Panc1 (cell line): ENCODE measurements around the gene NPHP1. TPM values are rescaled to one million over a fixed set of nuclear protein-coding genes. Genes with fewer than 3 reads are reported as not detected.

Experiments
- ATAC-seq: fragments of 200-7000 bp; cut with Tn5 transposase; 2 replicates; pipeline ENCODE4 v1.9.1; 2020; ENCODE audit warnings: mild to moderate bottlenecking, moderate library complexity
- BruUV-seq: library from RNA; stranded (reverse); fragments of 400-500 nt; replicated peaks from 2 replicates; lab custom pipeline; 2021; lab: Mats Ljungman, UMichigan
- CTCF ChIA-PET: fragments of 300-600 bp; sonication (Branson Sonifier 250); formaldehyde crosslinking; loops from one replicate; lab custom pipeline; 2022; ENCODE audit warnings: antibody characterized with exemption; lab: Charles Lee
- POLR2A ChIA-PET: fragments of 300-600 bp; sonication (Branson Sonifier 250); formaldehyde crosslinking; loops from one replicate; lab custom pipeline; 2022; ENCODE audit warnings: antibody characterized with exemption; lab: Charles Lee
- DNase-seq: peaks from one replicate; pipeline ENCODE4 v3.0.0-alpha.2; 2010; ENCODE audit warnings: low read depth, low spot score
- H3K27ac ChIP-seq: 2 replicates; pipeline ENCODE4 v1.5.1; 2011; ENCODE audit warnings: mild to moderate bottlenecking, low read length, inconsistent platforms
- H3K27me3 ChIP-seq: fragments of 200-500 bp; sonication (Bioruptor generic); 2 replicates; pipeline ENCODE4 v1.6.0; 2014; ENCODE audit warnings: low read length, inconsistent platforms; ENCODE audit not compliant: control insufficient read depth, insufficient read depth
- H3K36me3 ChIP-seq: fragments of 200-500 bp; sonication (Bioruptor generic); 2 replicates; pipeline ENCODE4 v1.5.1; 2014; ENCODE audit warnings: inconsistent platforms, mild to moderate bottlenecking, low read length, moderate library complexity; ENCODE audit not compliant: control insufficient read depth, insufficient read depth
- H3K4me1 ChIP-seq: 2 replicates; pipeline ENCODE4 v1.5.1; 2011; ENCODE audit warnings: inconsistent platforms, mild to moderate bottlenecking, low read length, moderate library complexity; ENCODE audit not compliant: control insufficient read depth, insufficient read depth
- H3K4me3 ChIP-seq, 2 experiments: 2 replicates each; pipeline ENCODE4 v1.5.1; 2011 to 2012; ENCODE audit warnings: low read depth in 2 of 2, low read length in 2 of 2, mild to moderate bottlenecking in 2 of 2, inconsistent platforms in 1 of 2, moderate library complexity in 1 of 2
- H3K9me3 ChIP-seq: fragments of 200-500 bp; sonication (Bioruptor generic); 2 replicates; pipeline ENCODE4 v1.5.1; 2014; ENCODE audit warnings: low read depth, mild to moderate bottlenecking, inconsistent platforms, low read length, moderate library complexity; ENCODE audit not compliant: control insufficient read depth, insufficient read depth
- SIN3A ChIP-seq: IDR thresholded peaks from 2 replicates; pipeline ENCODE4 v1.6.1; 2012; ENCODE audit warnings: low read depth, mild to moderate bottlenecking, low read length, moderate library complexity, borderline replicate concordance; ENCODE audit not compliant: insufficient read depth
- in situ Hi-C: cut with HindIII; loops from 2 replicates; pipeline ENCODE4 v1.10.0; 2016; ENCODE audit warnings: low sequenced_read_pairs, low pct_unique_long_range_greater_than_20kb
- intact Hi-C: fragments of 100-400 bp; cut with micrococcal nuclease; formaldehyde crosslinking; loops from one replicate; pipeline ENCODE4 v1.10.0; 2022; ENCODE audit not compliant: unreplicated experiment
- total RNA-seq: library from RNA; stranded (reverse); gene quantifications from one replicate; pipeline ENCODE4 v1.2.1, GENCODE V29; 2021; ENCODE audit not compliant: unreplicated experiment
- TF ChIP-seq, protein P1 (sequence below): fragments of 450-650 bp; IDR thresholded peaks from 2 replicates; pipeline ENCODE4 v1.5.1; 2017; ENCODE audit warnings: mild to moderate bottlenecking
- TF ChIP-seq, protein P2 (sequence below), 2 experiments: IDR thresholded peaks; 2 replicates each; pipeline ENCODE4 v1.6.1; 2011 to 2012; ENCODE audit warnings: low read depth in 2 of 2, control low read depth in 1 of 2, low read length in 1 of 2, mild to moderate bottlenecking in 1 of 2, moderate library complexity in 1 of 2; ENCODE audit not compliant: insufficient read depth in 1 of 2

The NPHP1 gene
- total RNA-seq, 1 experiment from 2014 or later: 7.2 TPM

DNA sequence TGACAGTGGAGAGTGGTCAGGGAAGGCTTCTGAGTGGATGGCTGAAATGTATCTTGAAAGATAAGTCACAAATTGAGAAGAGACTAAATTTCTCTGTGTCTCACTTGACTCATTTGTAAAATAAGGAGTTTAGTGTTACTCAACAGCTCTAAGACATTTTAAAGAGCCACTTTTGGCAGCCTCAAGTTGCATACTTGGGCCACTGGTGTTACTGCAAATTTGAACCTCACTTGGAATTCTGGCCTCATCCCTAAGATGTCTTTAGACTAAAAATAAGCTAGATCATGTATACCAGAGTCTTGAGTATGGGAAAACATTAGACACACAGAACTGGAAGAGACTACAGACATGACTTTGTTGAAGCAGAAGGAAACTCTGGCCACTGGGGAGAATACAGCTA, 12.0 kb upstream of the NPHP1 start:
- Histone ChIP-seq H3K4me1 (no peaks in the 10 kb centered on the region), H3K4me3 (no peak overlapping the region), H3K27me3 (no peaks in the 10 kb centered on the region), H3K27ac (no peak overlapping the region), H3K9me3 (peaks cover 8% of the 10 kb centered on the region; the same call in 1 of the 2 replicates), H3K36me3 (no peaks in the 10 kb centered on the region; the same call in 1 of the 2 replicates)
- no TSS peak for BruUV-seq
- in situ Hi-C loops (no loop called here), intact Hi-C loops (no loop called here)
- no peak for ATAC-seq
- ChIA-PET CTCF (no interaction called here), POLR2A (no interaction called here)
- DNase-seq: no peak
- no peak for TF ChIP-seq SIN3A
- TF ChIP-seq, protein P1, sequence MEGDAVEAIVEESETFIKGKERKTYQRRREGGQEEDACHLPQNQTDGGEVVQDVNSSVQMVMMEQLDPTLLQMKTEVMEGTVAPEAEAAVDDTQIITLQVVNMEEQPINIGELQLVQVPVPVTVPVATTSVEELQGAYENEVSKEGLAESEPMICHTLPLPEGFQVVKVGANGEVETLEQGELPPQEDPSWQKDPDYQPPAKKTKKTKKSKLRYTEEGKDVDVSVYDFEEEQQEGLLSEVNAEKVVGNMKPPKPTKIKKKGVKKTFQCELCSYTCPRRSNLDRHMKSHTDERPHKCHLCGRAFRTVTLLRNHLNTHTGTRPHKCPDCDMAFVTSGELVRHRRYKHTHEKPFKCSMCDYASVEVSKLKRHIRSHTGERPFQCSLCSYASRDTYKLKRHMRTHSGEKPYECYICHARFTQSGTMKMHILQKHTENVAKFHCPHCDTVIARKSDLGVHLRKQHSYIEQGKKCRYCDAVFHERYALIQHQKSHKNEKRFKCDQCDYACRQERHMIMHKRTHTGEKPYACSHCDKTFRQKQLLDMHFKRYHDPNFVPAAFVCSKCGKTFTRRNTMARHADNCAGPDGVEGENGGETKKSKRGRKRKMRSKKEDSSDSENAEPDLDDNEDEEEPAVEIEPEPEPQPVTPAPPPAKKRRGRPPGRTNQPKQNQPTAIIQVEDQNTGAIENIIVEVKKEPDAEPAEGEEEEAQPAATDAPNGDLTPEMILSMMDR: no peak

DNA sequence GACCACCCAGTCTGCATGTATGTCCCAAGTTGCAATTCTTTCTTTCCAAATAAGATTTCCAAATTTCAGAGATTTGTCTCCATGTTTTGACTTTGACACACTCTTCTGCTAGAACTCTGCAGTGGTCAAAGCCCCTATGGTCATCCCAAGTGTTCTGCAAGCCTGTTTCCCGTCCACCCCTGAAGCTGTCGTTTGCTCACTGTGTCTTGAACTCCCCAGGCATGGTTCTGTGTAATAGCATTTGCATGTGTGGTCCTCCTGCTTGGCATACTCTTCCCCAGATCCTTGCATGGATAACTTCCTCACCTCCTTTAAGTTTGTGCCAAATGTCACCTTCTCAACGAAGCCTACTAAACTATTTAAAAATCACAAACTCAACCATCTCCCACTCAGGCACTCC, 11.4 kb upstream of the NPHP1 start:
- POLR2A ChIA-PET: no interaction called here
- Histone ChIP-seq H3K9me3 (peaks cover 8% of the 10 kb centered on the region; the same call in 1 of the 2 replicates), H3K4me3 (no peak overlapping the region), H3K27me3 (no peaks in the 10 kb centered on the region), H3K27ac (no peak overlapping the region), H3K36me3 (no peaks in the 10 kb centered on the region; the same call in 1 of the 2 replicates), H3K4me1 (peaks cover 3% of the 10 kb centered on the region; the same call in 1 of the 2 replicates)
- CTCF ChIA-PET: no interaction called here
- TF ChIP-seq, protein P1: no peak
- TF ChIP-seq, protein P2, sequence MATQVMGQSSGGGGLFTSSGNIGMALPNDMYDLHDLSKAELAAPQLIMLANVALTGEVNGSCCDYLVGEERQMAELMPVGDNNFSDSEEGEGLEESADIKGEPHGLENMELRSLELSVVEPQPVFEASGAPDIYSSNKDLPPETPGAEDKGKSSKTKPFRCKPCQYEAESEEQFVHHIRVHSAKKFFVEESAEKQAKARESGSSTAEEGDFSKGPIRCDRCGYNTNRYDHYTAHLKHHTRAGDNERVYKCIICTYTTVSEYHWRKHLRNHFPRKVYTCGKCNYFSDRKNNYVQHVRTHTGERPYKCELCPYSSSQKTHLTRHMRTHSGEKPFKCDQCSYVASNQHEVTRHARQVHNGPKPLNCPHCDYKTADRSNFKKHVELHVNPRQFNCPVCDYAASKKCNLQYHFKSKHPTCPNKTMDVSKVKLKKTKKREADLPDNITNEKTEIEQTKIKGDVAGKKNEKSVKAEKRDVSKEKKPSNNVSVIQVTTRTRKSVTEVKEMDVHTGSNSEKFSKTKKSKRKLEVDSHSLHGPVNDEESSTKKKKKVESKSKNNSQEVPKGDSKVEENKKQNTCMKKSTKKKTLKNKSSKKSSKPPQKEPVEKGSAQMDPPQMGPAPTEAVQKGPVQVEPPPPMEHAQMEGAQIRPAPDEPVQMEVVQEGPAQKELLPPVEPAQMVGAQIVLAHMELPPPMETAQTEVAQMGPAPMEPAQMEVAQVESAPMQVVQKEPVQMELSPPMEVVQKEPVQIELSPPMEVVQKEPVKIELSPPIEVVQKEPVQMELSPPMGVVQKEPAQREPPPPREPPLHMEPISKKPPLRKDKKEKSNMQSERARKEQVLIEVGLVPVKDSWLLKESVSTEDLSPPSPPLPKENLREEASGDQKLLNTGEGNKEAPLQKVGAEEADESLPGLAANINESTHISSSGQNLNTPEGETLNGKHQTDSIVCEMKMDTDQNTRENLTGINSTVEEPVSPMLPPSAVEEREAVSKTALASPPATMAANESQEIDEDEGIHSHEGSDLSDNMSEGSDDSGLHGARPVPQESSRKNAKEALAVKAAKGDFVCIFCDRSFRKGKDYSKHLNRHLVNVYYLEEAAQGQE (IDR thresholded peaks at IDR 0.05; ENCODE audit: insufficient read depth in 1 of 2, low read depth in 2 of 2, low read length in 1 of 2): no peak
- ATAC-seq (no peak), DNase-seq (no peak)
- BruUV-seq: no TSS peak
- intact Hi-C loops (no loop called here), in situ Hi-C loops (no loop called here)
